ENCODE measurements around the gene TXK. TPM values are rescaled to one million over a fixed set of nuclear protein-coding genes. Genes with fewer than 3 reads are reported as not detected.

Gene TXK
- total RNA-seq, 6 experiments from 2014 or later, result 0.62 to 2.5 (median 1.5) TPM

DNA sequence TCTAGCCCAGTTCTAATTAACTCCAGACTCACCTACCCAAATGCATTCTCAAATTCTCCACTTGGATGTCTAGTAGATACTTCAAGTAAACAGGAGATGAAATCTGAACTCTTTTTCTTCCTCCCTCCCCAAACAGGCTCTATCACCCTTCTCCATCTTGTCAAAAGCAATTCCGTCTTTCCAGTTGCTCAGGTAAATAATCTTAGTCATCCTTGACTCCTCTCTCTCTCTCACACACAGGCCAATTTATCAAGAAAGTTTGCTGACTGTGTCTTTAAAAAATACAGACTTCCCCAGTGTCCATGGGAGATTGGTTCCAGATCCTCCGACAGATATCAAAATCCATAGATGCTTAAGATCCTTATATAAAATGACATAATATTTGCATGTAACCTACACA, 12.9 kb downstream of the TXK start:
- no peak overlapping the region for H3K27ac ChIP-seq
- TF ChIP-seq CTCF (IDR thresholded peaks at IDR 0.05), result no peak
- no peak for TF ChIP-seq POLR2A (IDR thresholded peaks at IDR 0.05)
- H3K4me1 ChIP-seq, result no peaks in the 10 kb centered on the region
- no peaks in the 10 kb centered on the region for H3K36me3 ChIP-seq
- WGBS (ENCODE audit: insufficient coverage, low coverage, low lambda C conversion rate, missing lambda C conversion rate), result 83% methylated on average over 2 of the region's 2 CpGs
- no peaks in the 10 kb centered on the region for H3K9me3 ChIP-seq
- no peak for DNase-seq
- no peak for ATAC-seq
- H3K4me3 ChIP-seq, result no peak overlapping the region
- intact Hi-C loops (cut with DNase I), result loop anchor here in 1 of 2 donors (10.0 kb wide), 1 partner anchor 154 kb away; no protein-coding TSS in a partner anchor
- H3K27me3 ChIP-seq, result no peaks in the 10 kb centered on the region

GRCh38 chr4:48120132-48120531, 13.9 kb downstream of the TXK start:
- ATAC-seq, result no peak
- intact Hi-C loops (cut with DNase I), result loop anchor here in 1 of 2 donors (10.0 kb wide), 1 partner anchor 155 kb away; no protein-coding TSS in a partner anchor
- TF ChIP-seq CTCF (IDR thresholded peaks at IDR 0.05) (no peak), POLR2A (IDR thresholded peaks at IDR 0.05) (no peak)

GRCh38 chr4:48119646-48120045, 14.4 kb downstream of the TXK start:
- no peaks in the 10 kb centered on the region for H3K4me1 ChIP-seq
- no peak for DNase-seq
- ATAC-seq, result no peak
- H3K36me3 ChIP-seq, result no peaks in the 10 kb centered on the region
- no peak overlapping the region for H3K27ac ChIP-seq
- intact Hi-C loops (cut with DNase I), result loop anchor here in 1 of 2 donors (10.0 kb wide), 1 partner anchor 155 kb away; no protein-coding TSS in a partner anchor
- H3K4me3 ChIP-seq, result no peak overlapping the region
- no peaks in the 10 kb centered on the region for H3K27me3 ChIP-seq
- TF ChIP-seq POLR2A (IDR thresholded peaks at IDR 0.05), result no peak
- no peak for TF ChIP-seq CTCF (IDR thresholded peaks at IDR 0.05)
- no peaks in the 10 kb centered on the region for H3K9me3 ChIP-seq

More at GRCh38 chr4:48120132-48120531, 13.9 kb downstream of the TXK start:
- Histone ChIP-seq H3K36me3 (no peaks in the 10 kb centered on the region), H3K9me3 (no peaks in the 10 kb centered on the region), H3K27ac (no peak overlapping the region), H3K27me3 (no peaks in the 10 kb centered on the region), H3K4me1 (no peaks in the 10 kb centered on the region), H3K4me3 (no peak overlapping the region)
- DNase-seq, result no peak
- WGBS (ENCODE audit: insufficient coverage, low coverage, low lambda C conversion rate, missing lambda C conversion rate), result 82% methylated on average over 13 of the region's 13 CpGs

DNA sequence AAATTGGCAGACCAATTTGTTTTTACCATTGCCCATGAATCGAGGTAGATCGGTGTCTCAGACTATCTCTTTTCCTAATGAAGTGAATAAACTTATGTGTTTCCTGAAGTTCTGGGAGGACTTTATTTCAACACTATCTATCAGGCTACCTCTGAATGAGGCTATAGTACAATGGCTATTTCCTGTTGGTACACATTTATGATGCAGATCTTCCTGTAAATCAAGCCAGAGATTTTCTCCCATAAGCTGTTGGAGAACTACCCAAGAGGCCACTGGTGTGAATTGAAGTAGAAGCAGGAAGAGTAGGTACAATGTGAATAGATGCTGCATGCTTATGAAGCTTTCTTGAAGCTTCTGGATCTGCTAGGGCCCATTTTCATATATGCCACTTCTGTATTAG, 16.0 kb downstream of the TXK start:
- 81% methylated on average over 2 of the region's 2 CpGs for WGBS (ENCODE audit: insufficient coverage, low coverage, low lambda C conversion rate, missing lambda C conversion rate)
- TF ChIP-seq CTCF (IDR thresholded peaks at IDR 0.05) (no peak), POLR2A (IDR thresholded peaks at IDR 0.05) (no peak)
- H3K4me1 ChIP-seq, result no peaks in the 10 kb centered on the region
- H3K27ac ChIP-seq, result no peak overlapping the region
- intact Hi-C loops (cut with DNase I), result no loop called here
- no peak overlapping the region for H3K4me3 ChIP-seq
- no peak for ATAC-seq
- no peaks in the 10 kb centered on the region for H3K36me3 ChIP-seq
- no peak for DNase-seq
- H3K9me3 ChIP-seq, result no peaks in the 10 kb centered on the region
- H3K27me3 ChIP-seq, result no peaks in the 10 kb centered on the region

DNA sequence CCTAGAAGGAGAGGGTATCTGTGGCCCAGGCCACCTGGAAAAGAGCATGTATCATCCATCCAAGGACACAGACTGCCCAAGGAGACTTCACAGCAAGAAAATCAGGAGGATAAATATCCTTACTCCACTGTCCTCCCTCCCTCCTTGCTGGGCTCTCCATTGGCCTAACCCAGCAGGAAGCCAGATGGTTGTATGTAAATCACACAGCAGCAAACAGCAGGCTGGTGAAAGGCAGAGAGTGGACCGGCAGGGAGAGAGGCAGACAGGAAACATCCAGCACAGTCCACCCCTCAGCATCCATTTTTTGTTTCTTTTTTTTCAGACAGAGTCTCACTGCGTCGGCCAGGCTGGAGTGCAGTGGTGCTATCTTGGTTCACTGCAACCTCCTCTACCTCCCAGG, 17.5 kb downstream of the TXK start:
- no peak for TF ChIP-seq CTCF (IDR thresholded peaks at IDR 0.05)
- TF ChIP-seq POLR2A (IDR thresholded peaks at IDR 0.05), result no peak
- ATAC-seq (no peak), DNase-seq (no peak)
- no peaks in the 10 kb centered on the region for H3K27me3 ChIP-seq
- intact Hi-C loops (cut with DNase I), result no loop called here
- no peak overlapping the region for H3K4me3 ChIP-seq
- H3K27ac ChIP-seq, result no peak overlapping the region
- WGBS (ENCODE audit: insufficient coverage, low coverage, low lambda C conversion rate, missing lambda C conversion rate), result no CpG with 5 or more reads among the region's 3 CpGs
- H3K9me3 ChIP-seq, result no peaks in the 10 kb centered on the region
- H3K36me3 ChIP-seq, result no peaks in the 10 kb centered on the region
- no peaks in the 10 kb centered on the region for H3K4me1 ChIP-seq

Measured in right lobe of liver (tissue), 6 donors.